Kidney glomerular epithelial cell (primary cell): ENCODE data around the gene DENND11.
"Not testable (repeated sequence)": the region's sequence is repeated elsewhere in the genome, so short reads cannot be mapped to it uniquely, and the experiment has no call there.

Source experiments
- DNase-seq: peaks from one replicate; lab custom pipeline; 2025; lab: John Stamatoyannopoulos, UW

The DENND11 gene

DNA sequence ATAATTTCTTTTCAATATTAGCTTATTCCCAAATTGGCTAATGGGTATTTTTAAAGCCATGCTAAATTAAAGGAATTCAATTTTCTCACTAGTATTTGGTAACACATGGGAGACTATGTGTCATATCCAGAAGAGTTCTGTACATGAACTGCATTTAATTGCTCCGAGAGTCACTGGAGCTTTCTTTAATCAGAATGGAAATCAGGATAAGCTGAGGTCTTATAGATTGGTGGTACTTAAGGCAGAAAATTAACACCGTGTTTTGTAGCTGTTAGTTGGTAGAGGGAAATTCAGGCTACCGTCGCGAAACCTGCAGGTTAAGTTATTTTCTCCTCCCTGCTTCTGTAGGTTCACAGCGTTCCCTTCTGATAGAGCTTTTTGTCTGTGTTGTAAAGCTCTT, 6.4 kb upstream of the DENND11 start, which contains the start of gene WEE2:
TSS of gene WEE2 (plus strand) at position 3 of the 400 bp plus-strand sequence. CDS start 406 bp downstream, outside the sequence.
- DNase-seq: no peak

- no peak for DNase-seq
Observed at GRCh38 chr7:141706239-141707064, 4.5 kb upstream of the DENND11 start.

DNA sequence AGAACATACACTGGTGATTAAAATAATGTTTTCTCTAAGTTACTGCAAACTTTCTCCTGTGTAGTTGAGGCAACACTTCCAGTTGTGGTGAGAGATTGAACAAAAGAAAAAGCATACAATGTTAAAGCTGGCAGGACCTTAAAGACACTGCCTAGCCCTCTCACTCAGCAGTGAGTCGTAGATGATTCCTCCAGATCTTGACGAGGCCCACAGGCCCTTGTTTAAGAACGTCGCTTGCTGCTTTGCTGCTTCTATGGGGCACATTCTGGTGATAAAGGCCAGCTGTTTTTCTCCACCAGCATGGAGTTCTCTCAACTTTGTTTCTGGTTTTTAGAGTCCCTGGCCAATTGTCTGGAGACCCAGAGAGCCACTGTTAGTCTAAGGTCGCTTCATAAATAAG, 2.8 kb upstream of the DENND11 start:
- no peak for DNase-seq

GRCh38 chr7:141704112-141704511, 2.1 kb upstream of the DENND11 start:
- DNase-seq: no peak

DNA sequence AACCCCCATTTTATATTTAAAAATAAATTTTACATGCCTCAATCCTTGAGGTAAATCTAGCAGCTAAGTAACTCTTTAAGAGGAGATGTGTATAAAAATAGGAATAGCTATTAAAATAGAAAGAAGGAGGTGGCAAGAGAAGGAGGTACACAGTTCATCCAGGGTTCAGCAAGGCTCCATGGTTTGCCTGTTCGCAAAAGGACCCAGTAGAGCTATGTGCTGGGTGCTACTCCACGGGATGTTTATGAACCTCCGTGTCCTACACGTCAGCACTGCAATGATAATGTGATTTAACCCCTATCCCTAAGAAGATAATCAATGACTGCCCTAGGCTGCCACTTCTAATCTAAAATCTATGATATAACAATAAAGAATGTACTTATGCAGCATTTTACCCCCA, 926 bp upstream of the DENND11 start:
- no peak for DNase-seq

DNA sequence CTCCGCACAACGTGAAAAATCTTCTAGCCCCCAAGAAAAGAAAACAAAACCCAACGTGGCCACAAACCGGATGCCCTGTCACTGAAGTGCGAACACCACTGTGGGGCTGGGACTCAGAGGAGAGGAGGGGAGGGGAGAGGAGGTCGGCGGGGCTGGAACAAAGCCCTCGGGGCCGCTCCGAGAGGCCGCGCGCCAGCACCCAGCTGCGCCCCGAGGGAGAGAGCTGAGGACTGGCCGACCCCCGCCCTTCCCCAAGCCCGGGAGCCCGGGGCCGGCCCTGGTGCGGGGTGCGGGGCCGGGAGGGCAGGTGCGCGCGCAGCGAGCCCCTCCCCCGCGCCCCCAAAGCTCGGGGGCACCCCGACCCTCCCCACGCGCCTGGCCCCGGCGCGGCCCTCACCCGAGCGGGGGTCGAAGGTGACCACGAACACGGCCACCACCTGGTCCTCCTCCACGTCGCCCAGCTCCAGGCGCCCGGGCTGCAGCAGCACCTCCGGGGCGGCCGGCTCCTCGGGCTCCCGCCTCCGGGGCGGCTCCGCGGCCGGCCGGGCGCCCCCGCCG, 398 bp downstream of the DENND11 start:
- DNase-seq: peak; percentile 2

- no peak for DNase-seq
Observed at GRCh38 chr7:141700848-141701371, 1.1 kb downstream of the DENND11 start.

DNA sequence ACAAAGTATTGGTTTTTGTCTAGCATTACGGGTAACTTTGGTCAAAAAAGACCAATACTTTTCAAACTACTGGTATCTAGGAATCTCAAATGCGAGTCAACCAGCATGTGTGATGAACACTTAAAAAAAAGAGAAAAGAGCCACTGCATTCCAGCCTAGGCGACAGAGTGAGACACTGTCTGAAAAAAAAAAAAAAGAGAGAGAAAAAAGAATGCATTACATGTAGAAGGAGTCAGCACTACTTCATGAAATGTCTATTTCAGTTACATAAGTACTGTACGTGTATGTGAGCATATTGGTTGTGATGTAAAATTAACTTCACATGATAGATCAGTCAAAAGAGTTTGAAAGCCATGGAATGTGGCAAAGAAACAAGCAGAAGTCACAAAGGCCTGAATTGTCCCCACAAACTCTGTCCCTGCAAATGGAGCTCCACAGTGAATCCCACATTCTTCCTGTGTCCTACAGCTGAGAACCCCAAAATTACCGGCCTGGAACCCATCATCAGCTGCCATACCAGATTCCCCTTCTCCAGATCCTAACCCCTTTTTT, 1.6 kb downstream of the DENND11 start:
- peak; percentile 9 for DNase-seq

GRCh38 chr7:141699860-141700259, 2.1 kb downstream of the DENND11 start:
- DNase-seq: no peak

- no peak for DNase-seq
Observed at GRCh38 chr7:141698247-141699015, 3.5 kb downstream of the DENND11 start.

DNA sequence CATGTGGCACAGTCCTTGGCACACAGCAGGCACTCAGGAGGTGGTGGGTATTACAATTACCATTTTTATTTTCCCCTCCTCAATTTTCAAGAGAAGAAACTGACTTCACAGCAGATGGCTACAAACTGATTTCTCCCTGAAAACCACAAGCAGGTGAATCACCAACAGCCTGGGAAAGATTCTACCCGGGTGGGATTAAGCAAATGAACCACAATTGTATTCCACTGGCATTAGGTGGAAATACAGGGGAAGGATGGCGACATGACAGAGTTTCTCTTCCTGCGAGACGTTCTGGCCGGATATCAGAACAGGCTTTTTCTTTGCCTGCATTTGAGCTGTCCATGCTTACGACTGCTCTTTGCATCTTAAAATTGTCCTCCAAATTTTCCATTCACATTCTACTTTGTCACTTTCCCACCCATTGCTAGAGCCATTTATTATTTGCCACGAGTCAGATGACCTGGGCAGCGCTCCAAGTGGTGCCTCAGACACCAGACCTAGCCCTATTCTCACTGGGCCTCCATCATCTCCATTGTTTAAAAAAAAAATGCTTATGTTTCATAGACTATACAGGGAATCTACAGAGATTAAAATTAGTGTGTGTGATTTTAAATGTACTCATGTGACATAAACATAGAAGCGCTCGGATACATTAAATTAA, 4.6 kb downstream of the DENND11 start:
- DNase-seq: peak; percentile 29

- no peak for DNase-seq
Observed at GRCh38 chr7:141696348-141696747, 5.6 kb downstream of the DENND11 start.

DNA sequence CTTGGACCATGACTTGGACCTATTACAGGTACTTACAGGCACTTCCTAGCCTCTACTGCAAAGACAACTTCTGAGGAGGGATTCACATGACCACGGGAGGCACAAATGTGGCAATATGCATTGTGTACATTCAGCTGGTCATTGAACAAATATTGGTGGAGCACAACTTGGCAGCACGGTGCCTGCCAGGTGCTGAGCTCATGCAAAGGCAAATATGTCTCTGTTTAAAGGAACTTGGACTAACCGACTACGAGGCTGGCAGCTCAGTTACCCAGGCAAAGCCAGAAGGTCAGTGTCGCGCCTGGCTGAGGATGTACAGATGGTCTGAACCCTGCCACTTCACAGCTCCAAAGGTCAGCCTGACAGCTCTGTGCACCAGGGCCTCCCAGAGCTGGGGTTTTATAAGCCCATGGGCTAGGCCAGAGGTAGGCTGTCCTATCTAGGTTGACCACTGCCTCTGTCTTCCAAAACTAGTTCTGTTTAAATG, 6.1 kb downstream of the DENND11 start:
- no peak for DNase-seq

GRCh38 chr7:141693082-141693481, 8.9 kb downstream of the DENND11 start:
- DNase-seq: no peak

- no peak for DNase-seq
Observed at GRCh38 chr7:141691961-141692360, 10.0 kb downstream of the DENND11 start.

DNA sequence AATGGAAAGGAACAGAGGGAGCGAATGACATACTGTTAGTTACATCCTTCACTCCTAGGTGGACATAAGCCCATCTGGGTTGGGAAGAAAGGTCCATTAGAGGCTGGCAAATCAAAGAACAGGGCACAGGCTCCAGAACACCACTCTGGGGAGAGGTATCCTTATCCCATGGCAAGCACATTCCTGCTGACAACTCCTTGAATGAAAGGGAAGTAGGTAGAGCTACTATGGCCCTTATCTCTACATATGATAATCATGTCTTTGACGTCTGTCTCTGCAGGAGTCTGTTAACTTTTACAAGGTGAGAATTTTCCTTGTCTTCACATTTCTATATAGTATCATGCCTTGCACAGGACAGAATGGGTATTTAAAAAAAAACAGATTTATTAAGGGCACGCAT, 10.4 kb downstream of the DENND11 start:
- no peak for DNase-seq

DNA sequence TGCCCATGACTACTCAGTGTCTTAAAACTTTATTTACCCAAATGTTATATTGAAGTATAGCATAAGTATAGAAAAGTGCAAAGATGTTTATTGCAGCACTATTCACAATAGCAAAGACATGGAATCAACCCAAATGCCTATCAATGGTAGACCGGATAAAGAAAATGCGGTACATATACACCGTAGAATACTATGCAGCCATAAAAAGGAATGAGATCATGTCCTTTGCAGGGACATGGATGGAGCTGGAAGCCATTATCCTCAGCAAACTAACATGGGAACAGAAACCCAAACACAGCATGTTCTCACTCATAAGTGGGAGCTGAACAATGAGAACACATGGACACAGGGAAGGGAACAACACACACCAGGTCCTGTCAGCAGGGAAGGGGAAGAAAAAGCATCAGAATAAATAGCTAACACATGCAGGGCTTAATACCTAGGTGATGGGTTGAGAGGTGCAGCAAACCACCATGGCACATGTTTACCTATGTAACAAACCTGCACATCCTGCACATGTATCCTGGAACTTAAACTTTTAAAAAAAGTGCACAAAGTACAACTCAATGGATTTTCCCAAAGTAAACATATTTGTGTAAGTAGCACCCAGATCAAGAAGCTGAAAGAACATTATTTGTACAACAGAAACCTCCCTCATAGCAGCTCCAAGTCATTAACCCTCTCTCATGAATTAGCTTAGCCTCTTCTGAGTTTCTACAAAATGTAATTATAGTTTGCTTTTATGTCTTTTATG, 12.7 kb downstream of the DENND11 start:
- not testable (repeated sequence) for DNase-seq

DNA sequence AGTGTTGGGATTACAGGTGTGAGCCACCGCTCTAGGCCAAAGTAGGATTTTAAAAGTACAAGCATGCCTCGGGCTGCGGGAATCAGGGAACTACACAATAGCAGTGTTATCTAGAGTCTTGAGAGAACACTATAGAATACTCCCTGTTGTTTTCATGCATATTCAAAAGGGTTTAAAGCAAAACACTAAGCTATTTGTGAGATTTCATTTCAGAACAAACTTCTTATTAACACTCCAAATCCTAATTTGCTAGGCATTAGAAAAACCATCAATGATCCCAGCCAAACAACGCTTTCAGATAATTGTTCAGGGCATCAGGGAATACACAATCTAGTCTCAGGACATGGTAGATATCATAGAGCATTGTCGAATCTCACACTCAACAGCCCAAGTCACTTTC, 13.9 kb downstream of the DENND11 start:
- DNase-seq: no peak

- DNase-seq: no peak
Observed at GRCh38 chr7:141686670-141687069, 15.3 kb downstream of the DENND11 start.

DNA sequence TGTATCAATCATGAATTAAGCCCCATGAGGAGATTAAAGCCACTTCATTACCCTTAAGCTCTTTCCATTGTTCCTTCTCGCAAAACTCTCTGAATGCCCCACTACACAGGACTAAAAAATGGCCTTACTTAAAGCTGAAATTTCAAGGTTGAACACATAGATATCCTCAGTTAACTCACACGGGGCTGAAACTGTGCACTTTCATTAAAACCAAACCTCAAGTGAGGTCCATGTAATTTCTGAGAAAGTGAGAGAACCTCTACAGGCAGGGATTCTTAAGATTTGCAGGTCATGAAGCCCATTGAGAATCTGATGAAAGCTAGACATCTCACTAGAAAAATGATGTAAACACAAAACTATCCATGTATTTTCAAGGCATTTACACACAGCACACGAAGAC, 15.9 kb downstream of the DENND11 start:
- DNase-seq: no peak
